Measurements from ENCODE around the gene UGT2B10.
"Not testable (repeated sequence)": the region's sequence is repeated elsewhere in the genome, so short reads cannot be mapped to it uniquely, and the experiment has no call there.

Gene UGT2B10

GRCh38 chr4:68815617-68816409 lies at the start of gene UGT2B10:
Gene UGT2B10 (plus strand): TSS chr4:68815994. CDS start chr4:68816020, 26 bp downstream.
- DNase-seq (ENCODE audit: low spot score) = not testable (repeated sequence)

GRCh38 chr4:68771836-68772235 lies 44.0 kb upstream of the UGT2B10 start:
- DNase-seq (ENCODE audit: low spot score) = not testable (repeated sequence)

GRCh38 chr4:68773699-68774098 lies 42.1 kb upstream of the UGT2B10 start:
- DNase-seq (ENCODE audit: low spot score) = no peak

GRCh38 chr4:68780232-68780631 lies 35.6 kb upstream of the UGT2B10 start:
- no peak for DNase-seq (ENCODE audit: low spot score)

GRCh38 chr4:68797048-68797447 lies 18.7 kb upstream of the UGT2B10 start:
- no peak for DNase-seq (ENCODE audit: low spot score)

- no peak for DNase-seq (ENCODE audit: low spot score)
These were observed 18.2 kb upstream of the UGT2B10 start for GRCh38 chr4:68797618-68798017.

GRCh38 chr4:68803013-68803412 lies 12.8 kb upstream of the UGT2B10 start:
- DNase-seq (ENCODE audit: low spot score) = no peak

- DNase-seq (ENCODE audit: low spot score) = no peak
These were observed 7.7 kb upstream of the UGT2B10 start for GRCh38 chr4:68808060-68808459.

- no peak for DNase-seq (ENCODE audit: low spot score)
These were observed 4.9 kb upstream of the UGT2B10 start for GRCh38 chr4:68810919-68811318.

- not testable (repeated sequence) for DNase-seq (ENCODE audit: low spot score)
These were observed 844 bp downstream of the UGT2B10 start for GRCh38 chr4:68816410-68817265.

- no peak for DNase-seq (ENCODE audit: low spot score)
These were observed 1.6 kb downstream of the UGT2B10 start for GRCh38 chr4:68817386-68817785.

GRCh38 chr4:68818030-68818462 lies 2.3 kb downstream of the UGT2B10 start:
- DNase-seq (ENCODE audit: low spot score) = not testable (repeated sequence)

GRCh38 chr4:68831642-68832041 lies 15.8 kb downstream of the UGT2B10 start:
- no peak for DNase-seq (ENCODE audit: low spot score)

- no peak for DNase-seq (ENCODE audit: low spot score)
These were observed 34.5 kb downstream of the UGT2B10 start for GRCh38 chr4:68850293-68850692.

- no peak for DNase-seq (ENCODE audit: low spot score)
These were observed 40.0 kb downstream of the UGT2B10 start for GRCh38 chr4:68855771-68856170.

GRCh38 chr4:68858039-68858438 lies 42.2 kb downstream of the UGT2B10 start:
- no peak for DNase-seq (ENCODE audit: low spot score)

- DNase-seq (ENCODE audit: low spot score) = no peak
These were observed 43.9 kb downstream of the UGT2B10 start for GRCh38 chr4:68859655-68860054.

GRCh38 chr4:68861057-68861456 lies 45.3 kb downstream of the UGT2B10 start:
- no peak for DNase-seq (ENCODE audit: low spot score)

GRCh38 chr4:68864438-68865187 lies 48.8 kb downstream of the UGT2B10 start:
- DNase-seq (ENCODE audit: low spot score) = no peak

GRCh38 chr4:68865188-68865638 lies 49.4 kb downstream of the UGT2B10 start:
- DNase-seq (ENCODE audit: low spot score) = no peak

GRCh38 chr4:68865760-68866159 lies 50.0 kb downstream of the UGT2B10 start:
- no peak for DNase-seq (ENCODE audit: low spot score)

- no peak for DNase-seq (ENCODE audit: low spot score)
These were observed 53.5 kb downstream of the UGT2B10 start for GRCh38 chr4:68869274-68869773.

Measured in HuH-7 (cell line).